NCI-H1048 (cell line): ENCODE results near the gene ELAVL1.

Source experiments
- DNase-seq: peaks from one replicate; lab custom pipeline; 2025; lab: John Stamatoyannopoulos, UW

Gene ELAVL1

GRCh38 chr19:8021374-8021773 lies 15.9 kb upstream of the ELAVL1 start:
- DNase-seq = no peak

- DNase-seq = no peak
These were observed 15.2 kb upstream of the ELAVL1 start for GRCh38 chr19:8020681-8021080.

- DNase-seq = no peak
These were observed 12.4 kb upstream of the ELAVL1 start for GRCh38 chr19:8017808-8018207.

GRCh38 chr19:8004723-8005513 lies 523 bp downstream of the ELAVL1 start:
- no peak for DNase-seq

- DNase-seq = no peak
These were observed 1.4 kb downstream of the ELAVL1 start for GRCh38 chr19:8004001-8004400.

- DNase-seq = peak; percentile 27
These were observed 3.2 kb downstream of the ELAVL1 start for GRCh38 chr19:8001995-8002849.

GRCh38 chr19:8001651-8001994 lies 3.8 kb downstream of the ELAVL1 start:
- no peak for DNase-seq

- DNase-seq = no peak
These were observed 5.0 kb downstream of the ELAVL1 start for GRCh38 chr19:8000298-8001038.

GRCh38 chr19:7999376-7999775 lies 6.1 kb downstream of the ELAVL1 start:
- DNase-seq = no peak

- DNase-seq = no peak
These were observed 7.5 kb downstream of the ELAVL1 start for GRCh38 chr19:7997809-7998480.

GRCh38 chr19:7996883-7997282 lies 8.6 kb downstream of the ELAVL1 start:
- no peak for DNase-seq

GRCh38 chr19:7995810-7996158 lies 9.7 kb downstream of the ELAVL1 start:
- no peak for DNase-seq

GRCh38 chr19:7994928-7995809 lies 10.3 kb downstream of the ELAVL1 start:
- no peak for DNase-seq

GRCh38 chr19:7994114-7994513 lies 11.3 kb downstream of the ELAVL1 start:
- DNase-seq = no peak

GRCh38 chr19:7993560-7993959 lies 11.9 kb downstream of the ELAVL1 start:
- no peak for DNase-seq

- DNase-seq = no peak
These were observed 12.9 kb downstream of the ELAVL1 start for GRCh38 chr19:7992575-7992974.

- no peak for DNase-seq
These were observed 16.3 kb downstream of the ELAVL1 start for GRCh38 chr19:7989071-7989575.

GRCh38 chr19:7988307-7988706 lies 17.1 kb downstream of the ELAVL1 start:
- no peak for DNase-seq

- DNase-seq = no peak
These were observed 18.2 kb downstream of the ELAVL1 start for GRCh38 chr19:7987114-7987768.

GRCh38 chr19:7986321-7987113 lies 18.9 kb downstream of the ELAVL1 start:
- no peak for DNase-seq
